OCI-LY1 (cell line): Measurements from ENCODE around the gene THEM4.

Experiments used
- H2AFZ ChIP-seq: fragments of 200-600 bp; sonication (generic), shearing (Covaris generic); 2 replicates; pipeline ENCODE4 v1.6.0; 2014; ENCODE audit warnings: antibody characterized with exemption, mild to moderate bottlenecking, low read length
- H3F3A ChIP-seq: fragments of 200-600 bp; sonication (generic), shearing (Covaris generic); 2 replicates; pipeline ENCODE4 v1.6.0; 2014; ENCODE audit warnings: mild to moderate bottlenecking, antibody characterized with exemption, low read length, moderate library complexity; ENCODE audit not compliant: insufficient read depth
- H3K27ac ChIP-seq: fragments of 200-600 bp; sonication (generic); 2 replicates; pipeline ENCODE4 v1.5.1; 2014; ENCODE audit warnings: low read length, mixed run types, mild to moderate bottlenecking, low read depth; ENCODE audit not compliant: poor library complexity, severe bottlenecking
- H3K27me3 ChIP-seq: fragments of 200-600 bp; sonication (generic); 2 replicates; pipeline ENCODE4 v1.6.0; 2014; ENCODE audit warnings: antibody characterized with exemption, mild to moderate bottlenecking, low read length, moderate library complexity; ENCODE audit not compliant: insufficient read depth
- H3K36me3 ChIP-seq: fragments of 200-600 bp; sonication (generic); 2 replicates; pipeline ENCODE4 v1.6.1; 2014; ENCODE audit warnings: mild to moderate bottlenecking, antibody characterized with exemption, low read length, moderate library complexity, mixed read lengths; ENCODE audit not compliant: insufficient read depth
- H3K4me1 ChIP-seq: fragments of 200-600 bp; sonication (generic); 2 replicates; pipeline ENCODE4 v1.5.1; 2014; ENCODE audit warnings: mild to moderate bottlenecking, low read length, moderate library complexity; ENCODE audit not compliant: insufficient read depth, severe bottlenecking
- H3K4me2 ChIP-seq: fragments of 200-600 bp; sonication (generic), shearing (Covaris generic); 2 replicates; pipeline ENCODE4 v1.6.1; 2014; ENCODE audit warnings: low read length
- H3K4me3 ChIP-seq: fragments of 200-600 bp; sonication (generic); 2 replicates; pipeline ENCODE4 v1.5.1; 2014; ENCODE audit warnings: low read length, low read depth, mild to moderate bottlenecking, mixed read lengths; ENCODE audit not compliant: poor library complexity, severe bottlenecking
- H3K79me2 ChIP-seq: fragments of 200-600 bp; shearing (Covaris generic); 2 replicates; pipeline ENCODE4 v1.6.1; 2016; ENCODE audit warnings: mixed run types, low read length, mixed read lengths; ENCODE audit not compliant: insufficient read depth
- H3K9ac ChIP-seq: fragments of 200-600 bp; sonication (generic), shearing (Covaris generic); 2 replicates; pipeline ENCODE4 v1.6.1; 2014; ENCODE audit warnings: mild to moderate bottlenecking, low read length, mixed read lengths
- H3K9me2 ChIP-seq: fragments of 200-600 bp; sonication (generic), shearing (Covaris generic); 2 replicates; pipeline ENCODE4 v1.6.1; 2014; ENCODE audit warnings: low read depth, mild to moderate bottlenecking, low read length, mixed read lengths
- H3K9me3 ChIP-seq: fragments of 200-600 bp; shearing (Covaris generic); 2 replicates; pipeline ENCODE4 v1.6.1; 2014; ENCODE audit warnings: low read length, mixed read lengths
- H4K20me1 ChIP-seq: fragments of 200-600 bp; sonication (generic), shearing (Covaris generic); 2 replicates; pipeline ENCODE4 v1.6.0; 2016; ENCODE audit warnings: mild to moderate bottlenecking, low read length; ENCODE audit not compliant: insufficient read depth
- CTCF ChIP-seq: fragments of 200-600 bp; sonication (generic), shearing (Covaris generic); IDR thresholded peaks from 2 replicates; pipeline ENCODE4 v1.5.1; 2017; ENCODE audit warnings: mild to moderate bottlenecking, antibody characterized with exemption, low read length, moderate library complexity, mixed read lengths
- EZH2 ChIP-seq: fragments of 200-600 bp; sonication (generic), shearing (Covaris generic); IDR thresholded peaks from 2 replicates; pipeline ENCODE4 v1.8.0; 2017; ENCODE audit warnings: borderline replicate concordance, mixed run types, mild to moderate bottlenecking, antibody characterized with exemption, low read length, moderate library complexity, mixed read lengths

The THEM4 gene

GRCh38 chr1:151830055-151830454, 79.3 kb downstream of the THEM4 start:
- no peak overlapping the region for H2AFZ ChIP-seq
- no peak overlapping the region for H3K4me2 ChIP-seq
- no peak overlapping the region for H3K4me3 ChIP-seq
- H3K79me2 ChIP-seq = no peaks in the 10 kb centered on the region
- no peaks in the 10 kb centered on the region for H3K36me3 ChIP-seq
- no peaks in the 10 kb centered on the region for H3K27me3 ChIP-seq
- no peaks in the 10 kb centered on the region for H3K4me1 ChIP-seq
- H3K9me2 ChIP-seq = no peaks in the 10 kb centered on the region
- no peaks in the 10 kb centered on the region for H4K20me1 ChIP-seq
- TF ChIP-seq CTCF = no peak
- TF ChIP-seq EZH2 = no peak
- H3K9me3 ChIP-seq = no peaks in the 10 kb centered on the region
- H3K9ac ChIP-seq = no peak overlapping the region
- H3K27ac ChIP-seq = no peak overlapping the region
- H3F3A ChIP-seq = no peaks in the 10 kb centered on the region

DNA sequence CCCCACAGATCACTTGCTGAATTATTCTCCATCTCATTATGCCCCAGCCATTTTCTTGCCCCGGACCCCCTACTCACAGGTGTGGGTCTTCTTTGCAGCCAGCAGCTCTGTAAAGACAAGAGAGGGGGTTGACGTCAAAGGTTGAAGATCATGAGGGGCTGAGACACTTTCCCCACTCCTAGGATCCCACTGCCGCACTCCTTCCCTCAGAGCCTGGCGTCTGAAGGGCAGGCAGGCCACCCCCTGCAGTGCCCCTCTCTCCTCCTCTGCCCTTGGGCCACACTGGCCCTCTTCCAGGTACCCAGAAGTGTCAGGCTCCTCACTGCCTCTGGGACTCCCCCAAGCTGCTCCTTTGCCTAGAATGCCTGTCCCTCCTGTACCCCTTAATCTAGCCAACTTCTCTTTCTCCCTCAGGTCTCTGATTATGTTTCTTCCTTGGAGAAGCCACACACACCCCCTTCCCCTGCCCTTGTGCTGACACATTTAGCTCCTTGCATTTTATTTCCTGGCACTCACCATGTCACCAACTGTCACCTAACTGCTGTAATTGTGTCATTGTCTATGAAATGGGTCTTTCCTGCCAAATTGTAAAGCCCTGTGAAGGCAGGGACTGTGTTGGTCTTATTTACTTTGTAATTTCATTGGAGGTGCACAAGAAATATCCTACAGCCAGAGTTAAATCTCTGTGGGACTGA, 79.8 kb downstream of the THEM4 start:
- H3K4me2 ChIP-seq = no peak overlapping the region

GRCh38 chr1:151828921-151829320, 80.4 kb downstream of the THEM4 start:
- Histone ChIP-seq H3F3A (no peaks in the 10 kb centered on the region), H3K9me3 (no peaks in the 10 kb centered on the region), H2AFZ (no peak overlapping the region), H3K79me2 (no peaks in the 10 kb centered on the region), H3K36me3 (no peaks in the 10 kb centered on the region), H3K27me3 (no peaks in the 10 kb centered on the region), H3K4me1 (no peaks in the 10 kb centered on the region), H3K27ac (no peak overlapping the region), H4K20me1 (no peaks in the 10 kb centered on the region), H3K4me2 (no peak overlapping the region), H3K9ac (no peak overlapping the region), H3K4me3 (no peak overlapping the region), H3K9me2 (no peaks in the 10 kb centered on the region)
- no peak for TF ChIP-seq CTCF
- no peak for TF ChIP-seq EZH2

More for the DNA sequence above, 79.8 kb downstream of the THEM4 start:
- Histone ChIP-seq H3K4me3 (no peak overlapping the region), H3K9me2 (no peaks in the 10 kb centered on the region), H3F3A (no peaks in the 10 kb centered on the region), H3K27me3 (no peaks in the 10 kb centered on the region), H3K9me3 (no peaks in the 10 kb centered on the region), H3K9ac (no peak overlapping the region), H3K27ac (no peak overlapping the region), H3K36me3 (no peaks in the 10 kb centered on the region), H4K20me1 (no peaks in the 10 kb centered on the region), H3K79me2 (no peaks in the 10 kb centered on the region), H2AFZ (no peak overlapping the region), H3K4me1 (no peaks in the 10 kb centered on the region)
- no peak for TF ChIP-seq CTCF
- TF ChIP-seq EZH2 = no peak
